SU-DHL-6 (cell line): ENCODE measurements around the gene NMT2.

ENCODE experiments used
- H2AFZ ChIP-seq: fragments of 200-600 bp; sonication (generic); 2 replicates; pipeline ENCODE4 v1.6.1; 2014; ENCODE audit warnings: low read depth, mild to moderate bottlenecking, moderate library complexity, mixed read lengths, antibody characterized with exemption, low read length; ENCODE audit not compliant: severe bottlenecking
- H3F3A ChIP-seq: fragments of 200-600 bp; shearing (Covaris generic); 2 replicates; pipeline ENCODE4 v1.6.0; 2016; ENCODE audit warnings: antibody characterized with exemption, mild to moderate bottlenecking; ENCODE audit not compliant: insufficient read depth
- H3K27ac ChIP-seq: fragments of 200-600 bp; sonication (generic); 2 replicates; pipeline ENCODE4 v1.5.1; 2016; ENCODE audit warnings: low read depth, mild to moderate bottlenecking, low read length, moderate library complexity, mixed read lengths
- H3K27me3 ChIP-seq: fragments of 200-600 bp; sonication (generic), shearing (Covaris generic); 2 replicates; pipeline ENCODE4 v1.6.0; 2014; ENCODE audit warnings: mild to moderate bottlenecking, low read length
- H3K36me3 ChIP-seq: fragments of 200-600 bp; sonication (generic); 2 replicates; pipeline ENCODE4 v1.6.1; 2014; ENCODE audit warnings: mild to moderate bottlenecking, low read length, mixed read lengths
- H3K4me2 ChIP-seq: fragments of 300-600, 200-600 bp; shearing (Covaris generic), sonication (generic); 2 replicates; pipeline ENCODE4 v1.6.0; 2014; ENCODE audit warnings: low read length, low read depth, mild to moderate bottlenecking; ENCODE audit not compliant: poor library complexity, severe bottlenecking
- H3K4me3 ChIP-seq: fragments of 200-600 bp; sonication (generic); 2 replicates; pipeline ENCODE4 v1.5.1; 2014; ENCODE audit warnings: antibody characterized with exemption, low read length, mild to moderate bottlenecking, mixed read lengths; ENCODE audit not compliant: insufficient read depth, poor library complexity, severe bottlenecking
- H3K79me2 ChIP-seq: fragments of 200-600 bp; sonication (generic); 2 replicates; pipeline ENCODE4 v1.6.1; 2014; ENCODE audit warnings: mild to moderate bottlenecking, low read length, moderate library complexity; ENCODE audit not compliant: insufficient read depth
- H3K9ac ChIP-seq: fragments of 200-600 bp; sonication (generic); 2 replicates; pipeline ENCODE4 v1.7.0; 2014; ENCODE audit warnings: mild to moderate bottlenecking, low read length
- H3K9me2 ChIP-seq: fragments of 200-600 bp; sonication (generic); replicated peaks from 2 replicates; pipeline ENCODE4 v1.6.1; 2014; ENCODE audit warnings: low read length; ENCODE audit not compliant: insufficient read depth
- H3K9me3 ChIP-seq: fragments of 200-600 bp; sonication (generic); 2 replicates; pipeline ENCODE4 v1.6.1; 2014; ENCODE audit warnings: low read length, mixed read lengths; ENCODE audit not compliant: insufficient read depth
- H4K20me1 ChIP-seq: fragments of 200-600 bp; sonication (generic); 2 replicates; pipeline ENCODE4 v1.6.1; 2014; ENCODE audit warnings: low read depth, mild to moderate bottlenecking, antibody characterized with exemption, low read length, moderate library complexity, mixed read lengths
- CTCF ChIP-seq: fragments of 200-600 bp; sonication (generic); IDR thresholded peaks from one replicate; pipeline ENCODE4 v1.5.1; 2017; ENCODE audit warnings: antibody characterized with exemption, mild to moderate bottlenecking, low read length, moderate library complexity; ENCODE audit not compliant: insufficient read depth, poor library complexity, severe bottlenecking
- EZH2phosphoT487 ChIP-seq: fragments of 200-600 bp; sonication (generic), shearing (Covaris generic); conservative IDR thresholded peaks from 2 replicates; pipeline ENCODE4 v1.6.1; 2018; ENCODE audit warnings: mild to moderate bottlenecking, antibody characterized with exemption, low read length, moderate library complexity, mixed read lengths

The NMT2 gene

GRCh38 chr10:15083674-15084501 is 84.6 kb downstream of the NMT2 start:
- H3K4me2 ChIP-seq = no peak overlapping the region
- H3K9ac ChIP-seq = no peak overlapping the region
- no peak overlapping the region for H3K27ac ChIP-seq
- H3K9me2 ChIP-seq = no peaks in the 10 kb centered on the region
- H2AFZ ChIP-seq = no peak overlapping the region
- H3K9me3 ChIP-seq = no peaks in the 10 kb centered on the region
- H3K79me2 ChIP-seq = no peaks in the 10 kb centered on the region
- no peaks in the 10 kb centered on the region for H3F3A ChIP-seq
- no peaks in the 10 kb centered on the region for H4K20me1 ChIP-seq
- no peak overlapping the region for H3K4me3 ChIP-seq
- H3K27me3 ChIP-seq = no peaks in the 10 kb centered on the region
- H3K36me3 ChIP-seq = no peaks in the 10 kb centered on the region
- TF ChIP-seq CTCF = no peak
- no peak for TF ChIP-seq EZH2phosphoT487

GRCh38 chr10:15075421-15075820 is 93.1 kb downstream of the NMT2 start:
- no peak overlapping the region for H3K9ac ChIP-seq
- H3K4me3 ChIP-seq = no peak overlapping the region
- H3K79me2 ChIP-seq = no peaks in the 10 kb centered on the region
- H4K20me1 ChIP-seq = no peaks in the 10 kb centered on the region
- no peaks in the 10 kb centered on the region for H3K9me2 ChIP-seq
- H3K9me3 ChIP-seq = no peaks in the 10 kb centered on the region
- no peak overlapping the region for H2AFZ ChIP-seq
- H3K27me3 ChIP-seq = no peaks in the 10 kb centered on the region
- H3K27ac ChIP-seq = no peak overlapping the region
- TF ChIP-seq CTCF = no peak
- no peak for TF ChIP-seq EZH2phosphoT487
- no peaks in the 10 kb centered on the region for H3F3A ChIP-seq
- H3K36me3 ChIP-seq = no peaks in the 10 kb centered on the region
- no peak overlapping the region for H3K4me2 ChIP-seq

- no peaks in the 10 kb centered on the region for H3K9me2 ChIP-seq
- H2AFZ ChIP-seq = no peak overlapping the region
- H3K9me3 ChIP-seq = no peaks in the 10 kb centered on the region
- no peak overlapping the region for H3K9ac ChIP-seq
- H4K20me1 ChIP-seq = no peaks in the 10 kb centered on the region
- H3K4me2 ChIP-seq = no peak overlapping the region
- no peaks in the 10 kb centered on the region for H3K36me3 ChIP-seq
- no peak overlapping the region for H3K27ac ChIP-seq
- H3F3A ChIP-seq = no peaks in the 10 kb centered on the region
- TF ChIP-seq CTCF = no peak
- no peak for TF ChIP-seq EZH2phosphoT487
- no peaks in the 10 kb centered on the region for H3K27me3 ChIP-seq
- no peaks in the 10 kb centered on the region for H3K79me2 ChIP-seq
- no peak overlapping the region for H3K4me3 ChIP-seq
Observed at GRCh38 chr10:15072358-15072757, 96.1 kb downstream of the NMT2 start.
